GM13977 (cell line): ENCODE measurements around the gene PAPOLA.

Source experiments
- DNase-seq: peaks from one replicate; pipeline ENCODE4 v3.0.0; 2012; ENCODE audit warnings: low spot score
- in situ Hi-C: fragments of 300-500 bp; cut with MboI; formaldehyde crosslinking; loops from one replicate; pipeline ENCODE4 v1.12.0; 2022; ENCODE audit warnings: low sequenced_read_pairs, low pct_unique_long_range_greater_than_20kb, mixed read lengths, inconsistent platforms; ENCODE audit not compliant: unreplicated experiment
- TF ChIP-seq, protein P1 (sequence below): IDR thresholded peaks from 2 replicates; pipeline ENCODE4 v1.5.1; 2012; ENCODE audit warnings: mild to moderate bottlenecking, control low read depth; ENCODE audit not compliant: insufficient read depth; ENCODE audit errors: extremely low read depth, missing control alignments

Gene PAPOLA

DNA sequence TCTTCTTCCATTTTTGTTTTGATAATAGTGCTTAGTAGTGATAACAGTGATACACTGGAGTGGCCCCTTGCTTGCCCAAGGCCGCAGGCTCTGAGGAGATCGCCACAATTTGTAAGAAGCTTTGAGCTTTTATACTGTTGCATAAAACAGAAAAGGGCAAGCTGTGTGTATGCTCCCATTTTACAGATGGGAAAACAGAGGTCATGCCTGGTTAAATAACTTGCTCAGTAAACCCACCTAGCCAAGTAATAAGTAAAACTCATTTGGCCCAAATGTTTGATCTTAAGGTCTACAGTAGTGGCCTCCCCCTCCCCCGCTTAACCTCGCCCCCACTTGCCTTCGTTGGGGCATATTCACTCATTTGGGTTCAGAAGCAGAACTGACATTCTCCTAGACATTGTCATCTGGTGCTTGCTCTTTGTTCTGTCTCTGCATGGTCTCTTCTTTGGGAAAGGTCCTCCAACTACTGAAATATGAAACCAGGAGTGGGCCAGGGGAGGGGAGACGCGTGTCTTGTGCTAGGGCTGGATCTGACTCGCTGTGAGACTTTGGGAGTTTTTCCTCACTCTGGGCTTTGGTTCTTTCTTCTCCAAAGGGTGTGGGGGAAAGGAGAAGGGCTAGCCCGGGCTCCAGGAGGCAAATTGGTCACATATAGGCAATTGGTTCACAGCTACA lies 88.1 kb downstream of the PAPOLA start:
- no peak for DNase-seq
- TF ChIP-seq, protein P1, sequence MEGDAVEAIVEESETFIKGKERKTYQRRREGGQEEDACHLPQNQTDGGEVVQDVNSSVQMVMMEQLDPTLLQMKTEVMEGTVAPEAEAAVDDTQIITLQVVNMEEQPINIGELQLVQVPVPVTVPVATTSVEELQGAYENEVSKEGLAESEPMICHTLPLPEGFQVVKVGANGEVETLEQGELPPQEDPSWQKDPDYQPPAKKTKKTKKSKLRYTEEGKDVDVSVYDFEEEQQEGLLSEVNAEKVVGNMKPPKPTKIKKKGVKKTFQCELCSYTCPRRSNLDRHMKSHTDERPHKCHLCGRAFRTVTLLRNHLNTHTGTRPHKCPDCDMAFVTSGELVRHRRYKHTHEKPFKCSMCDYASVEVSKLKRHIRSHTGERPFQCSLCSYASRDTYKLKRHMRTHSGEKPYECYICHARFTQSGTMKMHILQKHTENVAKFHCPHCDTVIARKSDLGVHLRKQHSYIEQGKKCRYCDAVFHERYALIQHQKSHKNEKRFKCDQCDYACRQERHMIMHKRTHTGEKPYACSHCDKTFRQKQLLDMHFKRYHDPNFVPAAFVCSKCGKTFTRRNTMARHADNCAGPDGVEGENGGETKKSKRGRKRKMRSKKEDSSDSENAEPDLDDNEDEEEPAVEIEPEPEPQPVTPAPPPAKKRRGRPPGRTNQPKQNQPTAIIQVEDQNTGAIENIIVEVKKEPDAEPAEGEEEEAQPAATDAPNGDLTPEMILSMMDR, result no peak
- in situ Hi-C loops, result no loop called here

DNA sequence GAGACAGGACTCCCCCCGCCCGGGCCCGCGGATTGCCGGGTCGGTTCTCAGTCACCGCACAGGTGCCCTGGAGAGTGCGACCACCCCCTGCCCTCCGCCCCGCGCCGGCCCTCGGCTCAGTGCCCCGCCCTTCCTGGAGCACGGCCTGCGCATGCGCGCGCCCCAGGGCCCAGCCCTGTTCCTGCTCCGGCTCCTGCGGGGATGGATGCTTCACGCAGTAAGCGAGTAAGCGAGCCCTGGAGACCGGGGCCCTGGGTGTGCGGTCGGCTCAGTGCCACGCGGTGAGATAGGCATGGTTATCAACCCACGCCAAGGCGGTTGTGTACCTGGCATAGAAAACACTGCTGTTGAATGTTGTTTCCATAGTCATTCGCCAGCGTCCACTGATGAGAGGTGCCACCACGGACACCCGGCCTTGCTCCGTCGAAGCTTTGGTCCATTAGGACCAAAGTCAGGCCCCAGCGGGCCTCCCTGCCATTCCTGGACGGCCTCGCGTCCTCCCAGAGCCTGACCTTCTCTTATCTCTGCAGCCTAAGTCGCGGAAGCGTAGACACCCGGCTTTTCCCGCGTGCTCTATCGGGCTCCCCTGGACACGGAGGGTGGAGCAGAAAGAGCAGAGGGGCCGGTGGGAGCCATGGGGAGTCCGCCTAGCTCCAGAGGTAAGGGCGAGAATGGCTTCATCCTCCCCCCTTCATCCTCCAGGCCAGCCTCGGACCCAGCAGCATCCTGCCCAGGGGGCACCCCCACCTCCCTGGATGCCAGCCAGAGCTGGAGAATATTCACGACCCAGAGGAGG lies 90.6 kb downstream of the PAPOLA start:
- in situ Hi-C loops, result no loop called here
- TF ChIP-seq, protein P1, result no peak
- peak; percentile 87 for DNase-seq

DNA sequence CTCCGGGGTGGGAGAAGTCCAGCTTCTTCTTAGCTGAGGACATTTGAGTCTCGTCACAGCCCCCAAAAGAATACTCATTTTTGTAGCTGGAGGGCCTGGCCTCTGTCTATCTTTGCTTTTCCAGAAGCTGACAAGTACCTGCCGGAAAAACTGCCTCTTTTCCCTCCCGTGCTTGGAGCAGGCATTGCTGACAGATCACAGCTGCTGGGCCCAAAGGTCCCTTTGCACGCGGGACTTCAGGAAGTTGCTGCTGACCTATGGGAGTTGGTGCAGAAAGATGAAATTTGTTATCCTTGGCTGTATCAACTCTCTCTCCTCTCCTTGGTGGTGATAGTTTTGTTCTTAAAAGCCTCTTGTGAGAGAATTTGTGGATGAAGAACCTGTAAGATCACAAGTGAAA lies 92.8 kb downstream of the PAPOLA start:
- DNase-seq, result no peak
- in situ Hi-C loops, result no loop called here
- TF ChIP-seq, protein P1, result no peak

GRCh38 chr14:96597680-96598079 lies 95.5 kb downstream of the PAPOLA start:
- no peak for DNase-seq
- TF ChIP-seq, protein P1, result no peak
- in situ Hi-C loops, result no loop called here

DNA sequence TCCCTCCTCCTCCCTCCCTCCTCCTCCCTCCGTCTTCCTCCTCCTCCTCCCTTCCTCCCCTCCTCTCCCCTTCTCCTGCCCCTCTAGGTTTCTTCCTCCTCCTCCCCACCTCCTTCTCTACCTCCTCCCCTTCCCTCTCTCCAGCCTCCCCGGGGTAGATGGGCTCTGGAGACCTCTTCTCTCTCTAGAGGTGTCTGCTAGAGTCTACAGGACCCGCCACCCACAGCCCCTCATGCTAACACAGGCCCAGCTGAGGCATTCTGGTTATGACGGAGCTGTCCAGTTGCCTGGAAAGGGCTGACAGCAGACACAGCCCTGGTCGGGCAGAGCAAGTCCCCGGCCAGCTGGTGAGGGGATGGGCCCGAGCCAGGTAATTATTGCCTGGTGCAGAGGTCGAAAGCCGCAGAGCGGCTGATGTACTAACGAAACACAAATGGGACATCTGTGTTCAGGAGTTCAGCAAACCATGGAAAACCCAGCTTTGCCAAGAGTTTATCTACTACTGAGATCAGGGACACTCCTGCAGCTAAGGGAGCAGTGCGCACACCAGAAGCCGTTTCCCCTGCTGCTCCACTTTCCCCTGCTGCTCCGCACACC lies 96.2 kb downstream of the PAPOLA start:
- TF ChIP-seq, protein P1, result no peak
- DNase-seq, result no peak
- in situ Hi-C loops, result no loop called here

- no peak for DNase-seq
- in situ Hi-C loops, result no loop called here
- TF ChIP-seq, protein P1, result no peak
These were observed 96.9 kb downstream of the PAPOLA start for GRCh38 chr14:96599076-96599475.
